GM18511 (cell line): ENCODE measurements around the gene SOHLH1.

Experiments
- ATAC-seq: cut with Tn5 transposase; IDR thresholded peaks from one replicate; pipeline ENCODE4 v1.9.1; 2021; ENCODE audit warnings: mild to moderate bottlenecking, moderate library complexity; ENCODE audit not compliant: unreplicated experiment

Gene SOHLH1

GRCh38 chr9:135731454-135731853 lies 32.2 kb upstream of the SOHLH1 start:
- ATAC-seq: no peak

GRCh38 chr9:135729480-135729879 lies 30.2 kb upstream of the SOHLH1 start:
- ATAC-seq: no peak

DNA sequence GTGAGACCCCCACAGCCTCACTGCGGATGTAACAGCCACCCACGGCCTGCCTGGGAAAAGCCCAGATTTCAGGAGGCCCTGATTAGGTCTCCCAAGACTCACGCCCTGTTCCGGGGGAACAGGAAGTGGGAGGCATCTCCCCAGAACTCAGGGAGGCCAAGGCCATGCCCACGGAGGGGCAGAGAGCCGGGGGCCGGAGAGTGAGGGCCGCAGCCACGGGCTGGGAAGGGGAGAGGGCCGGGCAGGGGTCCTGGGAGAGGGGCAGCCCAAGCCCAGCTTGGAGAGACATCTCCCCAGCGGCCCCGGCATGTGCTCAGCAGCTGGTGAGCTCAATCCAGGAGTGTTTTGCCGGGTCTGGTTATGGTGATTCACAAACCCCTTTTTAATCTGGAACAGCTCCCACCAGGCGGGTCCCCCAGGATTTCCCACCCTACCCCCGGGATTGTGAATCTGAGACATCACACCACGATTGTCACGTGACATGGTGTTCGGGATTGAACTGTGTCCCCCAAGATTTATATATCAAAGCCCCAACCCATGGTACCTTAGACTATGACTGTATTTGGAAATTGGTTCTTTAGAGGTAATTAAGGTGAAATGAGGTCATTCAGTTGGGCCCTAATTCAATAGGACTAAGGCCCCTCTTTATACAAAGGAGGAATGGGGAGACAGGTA lies 29.3 kb upstream of the SOHLH1 start:
- ATAC-seq: no peak

DNA sequence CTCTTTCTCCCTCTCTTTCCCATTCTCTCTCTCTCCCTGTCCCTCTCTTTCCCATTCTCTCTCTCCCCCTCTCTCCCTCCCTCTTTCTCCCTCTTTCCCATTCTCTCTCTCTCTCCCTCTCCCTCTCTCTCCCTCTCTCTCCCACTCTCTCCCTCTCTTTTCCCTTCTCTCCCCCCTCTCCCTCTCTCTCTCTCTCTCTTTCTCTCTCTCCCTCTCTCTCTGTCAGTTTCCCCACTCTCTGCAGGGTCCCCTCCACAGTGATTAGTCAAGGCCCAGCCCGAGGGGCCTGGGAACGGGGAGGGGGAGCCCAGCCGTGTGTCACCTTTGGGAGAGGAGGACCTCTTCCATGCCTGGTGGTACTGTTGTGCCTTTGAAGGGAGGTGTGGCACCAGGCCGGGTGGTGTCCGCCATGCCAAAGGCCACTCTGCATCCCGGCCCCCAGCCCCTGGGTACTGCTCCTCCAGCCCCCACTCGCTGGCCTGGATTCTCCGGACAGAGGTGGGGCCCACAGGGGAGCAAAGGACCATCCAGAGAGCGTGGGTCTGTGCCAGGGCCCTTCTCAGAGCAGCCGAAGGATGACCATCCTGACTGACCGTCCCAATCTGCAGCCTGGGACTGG lies 28.1 kb upstream of the SOHLH1 start:
- ATAC-seq: no peak

DNA sequence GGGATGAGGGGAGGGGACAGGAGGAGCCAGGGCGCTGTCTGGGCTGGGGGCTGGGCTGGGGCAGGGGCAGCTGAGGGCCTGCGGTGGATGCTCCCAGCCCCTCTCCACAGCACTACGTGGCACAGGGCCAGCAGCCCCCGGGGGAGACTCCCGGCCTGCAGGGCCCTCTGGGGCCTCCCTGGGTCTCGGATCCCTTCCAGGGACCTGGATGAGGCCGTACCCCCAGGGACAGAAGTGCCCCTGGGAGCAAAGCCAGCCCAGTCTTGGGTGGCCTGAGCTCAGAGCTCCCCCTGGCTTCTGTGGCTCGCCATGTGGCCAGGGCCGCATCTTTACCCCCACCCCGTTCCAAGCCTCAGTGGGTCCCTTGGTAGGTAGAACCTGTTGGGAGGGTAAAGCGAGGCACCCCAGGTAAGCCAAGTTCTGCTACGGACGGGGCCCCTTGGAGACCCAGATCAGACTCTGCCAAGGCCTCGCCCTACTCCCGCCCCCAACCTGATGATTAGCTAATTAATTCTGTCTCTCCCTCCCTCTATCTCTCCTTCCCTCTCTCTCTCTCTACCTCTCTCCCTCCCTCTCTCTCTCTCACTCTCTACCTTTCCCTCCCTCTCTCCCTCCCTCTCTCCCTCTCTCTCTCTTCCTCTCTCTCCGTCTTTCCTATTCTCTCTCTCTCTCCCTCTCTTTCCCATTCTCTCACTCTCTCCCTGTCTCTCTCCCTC lies 27.0 kb upstream of the SOHLH1 start:
- ATAC-seq: no peak

- no peak for ATAC-seq
Measured at GRCh38 chr9:135724186-135724787, 25.0 kb upstream of the SOHLH1 start.

GRCh38 chr9:135722365-135722764 lies 23.1 kb upstream of the SOHLH1 start:
- ATAC-seq: no peak

- ATAC-seq: no peak
Measured at GRCh38 chr9:135719472-135719871, 20.2 kb upstream of the SOHLH1 start.

DNA sequence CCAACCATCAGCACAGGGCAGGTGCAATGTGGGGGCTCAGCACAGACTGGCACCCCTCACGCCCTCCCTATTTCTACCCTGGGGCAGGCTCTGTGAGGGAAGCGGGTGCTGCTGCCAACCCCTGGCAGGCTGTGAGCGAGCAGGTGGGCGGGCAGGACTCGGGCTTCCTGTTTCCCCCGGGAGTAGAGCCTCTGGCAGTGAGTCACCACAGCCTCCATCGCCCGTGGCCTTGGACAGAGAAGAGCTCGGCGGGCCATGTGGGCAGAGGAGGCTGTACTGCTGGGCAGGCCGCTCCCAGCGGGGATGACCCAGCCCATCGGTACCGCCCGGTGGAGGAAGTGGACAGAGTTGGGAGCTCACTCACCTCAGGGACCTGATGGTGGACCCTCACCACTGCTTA lies 19.3 kb upstream of the SOHLH1 start:
- no peak for ATAC-seq

DNA sequence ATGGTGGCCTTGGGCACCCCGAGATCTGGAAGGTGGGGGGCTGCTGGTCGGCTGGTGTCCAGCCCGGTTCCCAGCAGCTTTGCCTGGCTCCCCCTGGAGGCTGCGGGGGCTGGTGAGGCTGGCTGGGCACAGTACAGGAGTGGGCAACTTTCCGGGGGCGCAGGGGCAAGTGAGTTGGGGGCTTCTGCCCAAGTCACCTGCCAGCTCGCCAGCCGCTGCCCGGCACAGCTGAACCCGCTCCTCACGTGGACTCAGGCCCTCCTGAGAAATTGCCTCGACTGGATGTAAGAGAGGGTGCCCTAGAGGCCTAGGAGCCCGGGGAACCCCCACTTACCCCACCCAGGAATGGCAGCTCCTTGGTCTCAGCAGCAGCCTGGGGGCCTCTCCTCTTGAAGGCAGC lies 18.1 kb upstream of the SOHLH1 start:
- no peak for ATAC-seq

- no peak for ATAC-seq
Measured at GRCh38 chr9:135716045-135716444, 16.8 kb upstream of the SOHLH1 start.

DNA sequence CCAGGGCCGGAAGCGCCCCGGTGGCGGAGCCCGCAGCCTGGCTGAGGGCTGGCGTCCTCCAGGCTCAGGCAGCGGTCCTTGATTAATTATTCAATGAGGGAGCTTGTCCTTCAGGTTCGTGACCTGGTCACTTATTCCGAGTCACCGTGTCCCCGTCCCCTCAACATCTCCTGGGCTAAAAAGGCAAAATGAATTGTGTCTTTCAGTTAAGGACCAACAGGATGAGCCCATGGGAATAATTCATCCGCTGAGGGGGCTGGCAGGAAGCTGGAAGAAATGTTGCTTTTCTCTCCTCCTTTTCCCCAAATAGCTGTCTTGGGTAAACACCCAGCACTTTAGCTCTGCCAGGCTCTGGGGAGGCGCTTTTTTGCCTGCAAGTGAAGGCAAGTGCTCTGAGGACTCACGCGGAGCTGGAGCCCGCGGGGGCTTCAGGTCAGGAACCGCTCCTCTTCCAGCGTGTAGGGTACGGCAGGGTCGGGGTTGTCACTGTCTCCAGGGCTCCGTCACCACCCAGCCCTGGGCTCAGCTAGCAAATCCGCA lies 15.8 kb upstream of the SOHLH1 start:
- no peak for ATAC-seq

GRCh38 chr9:135714242-135715055 lies 15.2 kb upstream of the SOHLH1 start:
- no peak for ATAC-seq

DNA sequence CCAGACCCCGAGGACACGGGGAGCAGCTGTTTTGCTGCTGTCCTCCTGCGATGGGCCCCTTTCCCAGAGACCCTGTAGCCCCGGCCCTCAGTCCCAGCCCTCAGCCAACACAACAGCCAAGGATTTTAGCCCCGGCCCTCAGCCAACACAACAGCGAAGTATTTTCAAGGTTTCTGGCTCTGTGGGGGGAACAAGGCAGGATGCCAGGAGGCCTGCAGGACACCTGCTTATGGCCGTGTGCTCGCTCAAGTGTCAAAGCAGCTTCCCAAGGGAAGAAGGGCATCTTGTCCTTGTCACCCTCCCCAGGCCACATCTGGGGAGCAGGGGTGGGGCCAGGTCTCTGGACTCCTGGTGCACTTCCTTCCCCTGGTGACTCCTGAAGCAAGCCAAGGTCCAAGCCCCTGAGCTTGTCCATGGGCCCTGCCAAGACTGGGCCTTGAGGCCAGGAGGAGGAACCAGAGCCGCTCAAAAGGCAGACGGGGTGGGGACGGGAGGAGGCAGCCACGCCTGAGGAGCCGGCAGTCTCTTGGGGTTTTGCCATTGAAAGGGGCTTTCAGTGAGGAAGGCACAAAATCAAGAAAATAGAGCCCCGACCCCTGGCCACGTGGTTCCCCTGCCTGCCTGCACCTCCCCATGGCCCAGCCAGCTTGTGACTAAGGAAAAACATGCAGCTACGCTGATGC lies 13.5 kb upstream of the SOHLH1 start:
- no peak for ATAC-seq

DNA sequence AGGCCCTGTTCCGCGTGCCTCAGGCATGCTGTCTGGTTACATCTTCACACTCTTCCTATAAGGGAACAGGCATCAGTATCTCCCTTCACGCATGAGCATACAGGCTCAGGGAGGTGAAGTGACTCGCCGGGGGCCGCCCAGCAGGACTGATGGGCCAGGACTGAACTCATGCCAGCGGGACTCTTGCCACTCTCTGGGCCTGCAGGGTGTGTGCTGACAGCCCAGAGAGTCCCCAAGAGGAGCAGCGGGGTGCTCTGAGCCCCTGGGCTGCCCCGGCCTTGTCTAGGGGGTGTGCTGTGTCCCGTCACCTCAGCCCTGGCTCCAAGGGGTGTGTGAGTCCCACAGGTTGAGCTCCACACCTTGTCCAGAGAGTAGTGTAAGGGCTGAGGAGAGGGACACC lies 12.6 kb upstream of the SOHLH1 start:
- ATAC-seq: no peak

DNA sequence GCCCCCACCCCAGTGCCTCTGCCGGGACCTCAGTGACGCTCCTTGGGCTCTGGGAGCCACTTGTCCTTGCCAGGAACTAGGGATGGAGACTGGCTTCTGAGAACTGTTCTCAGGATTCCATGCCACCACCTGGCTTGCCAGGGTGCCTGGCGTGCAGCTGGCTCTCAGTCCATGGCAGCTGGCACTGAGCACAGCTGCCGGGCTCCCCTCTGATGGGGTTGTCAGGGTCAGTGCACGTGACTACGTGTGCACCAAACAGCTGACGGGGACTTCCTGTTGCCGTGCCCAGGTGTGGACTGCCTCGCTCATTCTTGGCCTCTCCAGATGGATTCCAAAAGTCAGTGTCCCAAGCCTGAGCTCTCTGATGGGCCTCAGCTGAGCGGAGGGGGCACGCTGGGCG lies 12.1 kb upstream of the SOHLH1 start:
- ATAC-seq: no peak

GRCh38 chr9:135708164-135708563 lies 8.9 kb upstream of the SOHLH1 start:
- ATAC-seq: no peak

- ATAC-seq: no peak
Measured at GRCh38 chr9:135707252-135708138, 8.2 kb upstream of the SOHLH1 start.

DNA sequence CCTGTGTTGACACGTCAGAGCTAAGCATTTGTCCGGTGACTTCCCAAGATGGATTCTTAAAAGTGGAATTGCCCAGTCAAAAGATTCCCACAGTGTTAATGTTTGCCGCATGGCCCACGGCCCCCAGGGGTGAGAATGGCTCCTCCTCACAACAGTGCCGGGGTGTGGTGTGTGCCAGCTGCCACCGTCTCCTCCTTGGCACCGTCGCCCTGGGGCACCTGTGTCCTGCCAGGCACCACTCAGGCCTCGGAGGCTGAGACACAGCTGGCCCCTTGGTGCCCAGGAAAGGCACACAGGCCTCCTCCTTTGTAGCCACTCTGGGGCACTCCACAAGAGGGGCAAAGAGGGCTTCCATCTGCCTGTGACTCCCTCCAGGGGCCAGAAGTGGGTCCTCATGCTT lies 7.0 kb upstream of the SOHLH1 start:
- no peak for ATAC-seq
